Coronary artery (tissue), 2 donors: ENCODE measurements around the gene PDRG1.
"Not testable (repeated sequence)": the region's sequence is repeated elsewhere in the genome, so short reads cannot be mapped to it uniquely, and the experiment has no call there.

Source experiments
- DNase-seq: peaks from one replicate; pipeline ENCODE4 v3.0.0-alpha.2; 2017; ENCODE audit warnings: low spot score
- H3K27ac ChIP-seq, 2 donors: fragments of 200-600 bp; sonication (generic); one replicate each; pipeline ENCODE4 v1.5.1; 2016 to 2019
- H3K4me3 ChIP-seq: fragments of 200-600 bp; sonication (generic); 2 replicates; pipeline ENCODE4 v1.5.1; 2016; ENCODE audit warnings: mild to moderate bottlenecking, moderate library complexity
- CTCF ChIP-seq: fragments of 200-600 bp; sonication (generic); IDR thresholded peaks from one replicate; pipeline ENCODE4 v1.5.1; 2019; ENCODE audit warnings: antibody characterized with exemption

PDRG1 gene

GRCh38 chr20:31922588-31922987, 29.3 kb downstream of the PDRG1 start:
- no peak for TF ChIP-seq CTCF
- Histone ChIP-seq H3K4me3 (no peak overlapping the region), H3K27ac (no peak overlapping the region)
- no peak for DNase-seq

- no peak for TF ChIP-seq CTCF
Measured at GRCh38 chr20:31922181-31922580, 29.7 kb downstream of the PDRG1 start.

GRCh38 chr20:31921480-31921879, 30.4 kb downstream of the PDRG1 start:
- not testable (repeated sequence) for H3K4me3 ChIP-seq, H3K27ac ChIP-seq

More at GRCh38 chr20:31922181-31922580, 29.7 kb downstream of the PDRG1 start:
- Histone ChIP-seq H3K27ac (no peak overlapping the region), H3K4me3 (no peak overlapping the region)
- DNase-seq: no peak

GRCh38 chr20:31920275-31920855, 31.5 kb downstream of the PDRG1 start:
- DNase-seq: no peak
- TF ChIP-seq CTCF: no peak
- Histone ChIP-seq H3K4me3 (no peak overlapping the region), H3K27ac (no peak overlapping the region)

More at GRCh38 chr20:31921480-31921879, 30.4 kb downstream of the PDRG1 start:
- DNase-seq: not testable (repeated sequence)

- H3K27ac ChIP-seq: no peak overlapping the region
- no peak for TF ChIP-seq CTCF
- H3K4me3 ChIP-seq: no peak overlapping the region
- DNase-seq: no peak
Measured at GRCh38 chr20:31919410-31920155, 32.3 kb downstream of the PDRG1 start.

GRCh38 chr20:31918466-31919105, 33.3 kb downstream of the PDRG1 start:
- DNase-seq: no peak
- TF ChIP-seq CTCF: no peak
- H3K4me3 ChIP-seq: no peak overlapping the region
- no peak overlapping the region for H3K27ac ChIP-seq

GRCh38 chr20:31917962-31918412, 33.9 kb downstream of the PDRG1 start:
- not testable (repeated sequence) for H3K4me3 ChIP-seq, DNase-seq, H3K27ac ChIP-seq

- Histone ChIP-seq H3K4me3 (no peak overlapping the region), H3K27ac (no peak overlapping the region)
- no peak for TF ChIP-seq CTCF
- DNase-seq: no peak
Measured at GRCh38 chr20:31916708-31917107, 35.1 kb downstream of the PDRG1 start.
